ELF-1 (cell line): ENCODE data around the gene PLAGL2.

ENCODE experiments used
- DNase-seq: peaks from one replicate; pipeline ENCODE4 v3.0.0-alpha.2; 2016; ENCODE audit warnings: low read depth, low spot score

Gene PLAGL2

GRCh38 chr20:32152421-32153155 lies 55.0 kb downstream of the PLAGL2 start:
- DNase-seq = no peak

GRCh38 chr20:32150291-32150848 lies 57.2 kb downstream of the PLAGL2 start:
- no peak for DNase-seq

DNA sequence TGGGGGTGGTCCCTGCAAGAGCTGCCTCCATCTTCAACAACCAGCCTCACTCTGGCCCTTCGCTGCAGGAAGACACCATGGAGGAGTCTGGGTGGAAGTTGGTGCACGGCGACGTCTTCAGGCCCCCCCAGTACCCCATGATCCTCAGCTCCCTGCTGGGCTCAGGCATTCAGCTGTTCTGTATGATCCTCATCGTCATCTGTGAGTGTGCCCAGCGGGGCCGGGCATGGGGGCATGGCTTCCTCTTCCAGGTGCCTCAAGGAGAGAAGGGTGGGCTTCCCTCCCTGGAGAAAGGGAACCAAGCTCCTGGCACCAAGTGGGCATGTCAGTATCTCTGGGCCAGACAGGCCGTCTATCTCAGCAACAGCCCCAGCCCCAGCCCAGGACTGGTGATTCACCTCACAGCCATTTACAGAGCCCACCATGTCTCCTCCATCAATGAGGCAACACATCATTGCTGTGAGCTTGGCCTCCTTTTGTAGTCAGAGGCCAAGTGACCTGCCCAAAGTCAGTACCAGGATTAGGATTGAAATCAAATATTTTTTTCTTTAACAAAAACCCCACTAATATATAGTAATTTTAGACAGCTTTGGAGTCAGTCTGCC lies 57.9 kb downstream of the PLAGL2 start:
- DNase-seq = peak; percentile 16

- no peak for DNase-seq
These were observed 62.5 kb downstream of the PLAGL2 start for GRCh38 chr20:32144898-32145662.

GRCh38 chr20:32142991-32143390 lies 64.6 kb downstream of the PLAGL2 start:
- DNase-seq = no peak
